Activated CD8-positive, alpha-beta memory T cell treated with anti-CD3 and anti-CD28 coated beads for 4 hours (primary cell): ENCODE results near the gene PRKG1.

Experiments
- DNase-seq, 2 donors: peaks; one replicate each; pipeline ENCODE4 v3.0.0-alpha.2; 2020; ENCODE audit warnings: low read depth in 2 of 2

PRKG1 gene

GRCh38 chr10:51804866-51805265 is 730.6 kb downstream of the PRKG1 start:
- DNase-seq: no peak

- no peak for DNase-seq
Measured at GRCh38 chr10:51806079-51806835, 732.0 kb downstream of the PRKG1 start.

GRCh38 chr10:51808187-51808586 is 733.9 kb downstream of the PRKG1 start:
- no peak for DNase-seq

- no peak for DNase-seq
Measured at GRCh38 chr10:51815723-51816122, 741.4 kb downstream of the PRKG1 start.

- DNase-seq: no peak
Measured at GRCh38 chr10:51821045-51821444, 746.8 kb downstream of the PRKG1 start.

- DNase-seq: no peak
Measured at GRCh38 chr10:51821745-51822144, 747.5 kb downstream of the PRKG1 start.

GRCh38 chr10:51832652-51833383 is 758.5 kb downstream of the PRKG1 start:
- no peak for DNase-seq

- no peak for DNase-seq
Measured at GRCh38 chr10:51834548-51834947, 760.3 kb downstream of the PRKG1 start.

- DNase-seq: no peak
Measured at GRCh38 chr10:51838471-51838870, 764.2 kb downstream of the PRKG1 start.

- DNase-seq: no peak
Measured at GRCh38 chr10:51843966-51844365, 769.7 kb downstream of the PRKG1 start.

GRCh38 chr10:51846856-51847506 is 772.7 kb downstream of the PRKG1 start:
- DNase-seq: no peak

- DNase-seq: no peak
Measured at GRCh38 chr10:51852297-51852696, 778.0 kb downstream of the PRKG1 start.

- no peak for DNase-seq
Measured at GRCh38 chr10:51857305-51857704, 783.0 kb downstream of the PRKG1 start.

GRCh38 chr10:51860257-51860656 is 786.0 kb downstream of the PRKG1 start:
- DNase-seq: no peak

- DNase-seq: no peak
Measured at GRCh38 chr10:51861051-51861450, 786.8 kb downstream of the PRKG1 start.

- no peak for DNase-seq
Measured at GRCh38 chr10:51861731-51862130, 787.4 kb downstream of the PRKG1 start.

- no peak for DNase-seq
Measured at GRCh38 chr10:51862149-51862548, 787.9 kb downstream of the PRKG1 start.

- no peak for DNase-seq
Measured at GRCh38 chr10:51867956-51868355, 793.7 kb downstream of the PRKG1 start.

- no peak for DNase-seq
Measured at GRCh38 chr10:51874131-51874530, 799.8 kb downstream of the PRKG1 start.

- no peak for DNase-seq
Measured at GRCh38 chr10:51875610-51876009, 801.3 kb downstream of the PRKG1 start.

- DNase-seq: no peak
Measured at GRCh38 chr10:51876503-51876902, 802.2 kb downstream of the PRKG1 start.

- no peak for DNase-seq
Measured at GRCh38 chr10:51876979-51877378, 802.7 kb downstream of the PRKG1 start.

GRCh38 chr10:51877636-51878035 is 803.3 kb downstream of the PRKG1 start:
- DNase-seq: no peak
